Measurements from ENCODE around the gene SLC25A25. TPM values are rescaled to one million over a fixed set of nuclear protein-coding genes. Genes with fewer than 3 reads are reported as not detected.

The SLC25A25 gene
- total RNA-seq, 2 donors from 2014 or later: 30.1 to 33.9 TPM

DNA sequence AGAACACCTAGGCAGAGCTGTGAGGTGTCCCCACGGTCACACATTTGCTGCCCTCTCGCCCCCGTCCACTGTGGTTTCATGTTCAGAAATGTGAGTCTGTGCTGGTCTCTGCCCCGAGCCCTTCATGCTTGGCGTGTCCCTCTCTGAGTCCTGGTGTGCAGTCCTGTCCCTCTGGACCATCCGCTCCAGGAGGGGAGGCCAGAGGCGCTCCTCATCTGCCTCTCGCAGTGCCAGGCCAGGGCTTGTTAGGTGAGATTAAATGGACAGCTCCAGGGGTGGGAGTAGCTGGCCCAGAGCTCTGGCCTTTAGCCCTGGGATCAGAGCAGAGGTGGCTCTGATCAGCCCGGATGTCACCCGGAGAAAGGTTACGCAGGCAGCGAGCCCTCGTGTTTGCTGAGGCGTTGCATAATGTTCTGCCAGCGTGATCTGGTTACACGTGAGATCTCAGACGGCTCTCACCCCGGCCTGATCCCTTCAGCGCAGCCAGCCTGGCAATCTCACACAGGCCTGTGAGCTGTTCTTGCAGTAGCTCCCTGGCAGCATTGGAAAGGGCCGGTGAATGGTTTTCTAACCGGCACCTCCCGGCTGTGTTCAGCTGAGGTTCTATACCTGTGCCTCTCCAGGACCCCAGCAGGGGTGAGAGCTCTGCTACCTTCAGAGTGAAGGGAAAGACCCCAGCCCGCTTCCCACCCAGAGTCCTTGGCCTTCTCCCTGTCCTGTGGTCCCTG is 35.0 kb downstream of the SLC25A25 start:
- no peaks in the 10 kb centered on the region for H3K27me3 ChIP-seq (replicated peaks; ENCODE audit: insufficient read depth)
- ATAC-seq (ENCODE audit: insufficient number of reproducible peaks, low FRiP score, low read depth) (no peak), DNase-seq (ENCODE audit: low spot score) (no peak)
- peaks cover 58% of the 10 kb centered on the region for H3K36me3 ChIP-seq
- no peak overlapping the region for H3K4me3 ChIP-seq
- H3K27ac ChIP-seq: no peak overlapping the region
- no peaks in the 10 kb centered on the region for H3K9me3 ChIP-seq
- TF ChIP-seq, protein P1, sequence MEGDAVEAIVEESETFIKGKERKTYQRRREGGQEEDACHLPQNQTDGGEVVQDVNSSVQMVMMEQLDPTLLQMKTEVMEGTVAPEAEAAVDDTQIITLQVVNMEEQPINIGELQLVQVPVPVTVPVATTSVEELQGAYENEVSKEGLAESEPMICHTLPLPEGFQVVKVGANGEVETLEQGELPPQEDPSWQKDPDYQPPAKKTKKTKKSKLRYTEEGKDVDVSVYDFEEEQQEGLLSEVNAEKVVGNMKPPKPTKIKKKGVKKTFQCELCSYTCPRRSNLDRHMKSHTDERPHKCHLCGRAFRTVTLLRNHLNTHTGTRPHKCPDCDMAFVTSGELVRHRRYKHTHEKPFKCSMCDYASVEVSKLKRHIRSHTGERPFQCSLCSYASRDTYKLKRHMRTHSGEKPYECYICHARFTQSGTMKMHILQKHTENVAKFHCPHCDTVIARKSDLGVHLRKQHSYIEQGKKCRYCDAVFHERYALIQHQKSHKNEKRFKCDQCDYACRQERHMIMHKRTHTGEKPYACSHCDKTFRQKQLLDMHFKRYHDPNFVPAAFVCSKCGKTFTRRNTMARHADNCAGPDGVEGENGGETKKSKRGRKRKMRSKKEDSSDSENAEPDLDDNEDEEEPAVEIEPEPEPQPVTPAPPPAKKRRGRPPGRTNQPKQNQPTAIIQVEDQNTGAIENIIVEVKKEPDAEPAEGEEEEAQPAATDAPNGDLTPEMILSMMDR (IDR thresholded peaks at IDR 0.05): no peak
- H3K4me1 ChIP-seq (ENCODE audit: control insufficient read depth in 1 of 2, low read depth in 2 of 2): peaks cover 19 to 37% of the 10 kb centered on the region in 2 donors

DNA sequence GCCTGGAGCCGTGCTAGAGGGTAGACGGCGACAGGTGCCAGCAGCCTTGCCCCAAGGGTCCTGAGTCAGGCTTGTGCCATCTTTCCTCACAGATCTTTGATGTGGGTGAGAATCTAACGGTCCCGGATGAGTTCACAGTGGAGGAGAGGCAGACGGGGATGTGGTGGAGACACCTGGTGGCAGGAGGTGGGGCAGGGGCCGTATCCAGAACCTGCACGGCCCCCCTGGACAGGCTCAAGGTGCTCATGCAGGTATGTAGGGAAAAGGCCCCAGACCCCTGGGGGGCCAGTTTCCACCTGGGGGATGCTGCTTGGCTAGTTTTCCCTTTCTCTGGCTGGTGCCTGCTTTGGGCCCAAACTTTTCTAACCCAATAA is 35.5 kb downstream of the SLC25A25 start:
- DNase-seq (ENCODE audit: low spot score): no peak
- no peaks in the 10 kb centered on the region for H3K9me3 ChIP-seq

DNA sequence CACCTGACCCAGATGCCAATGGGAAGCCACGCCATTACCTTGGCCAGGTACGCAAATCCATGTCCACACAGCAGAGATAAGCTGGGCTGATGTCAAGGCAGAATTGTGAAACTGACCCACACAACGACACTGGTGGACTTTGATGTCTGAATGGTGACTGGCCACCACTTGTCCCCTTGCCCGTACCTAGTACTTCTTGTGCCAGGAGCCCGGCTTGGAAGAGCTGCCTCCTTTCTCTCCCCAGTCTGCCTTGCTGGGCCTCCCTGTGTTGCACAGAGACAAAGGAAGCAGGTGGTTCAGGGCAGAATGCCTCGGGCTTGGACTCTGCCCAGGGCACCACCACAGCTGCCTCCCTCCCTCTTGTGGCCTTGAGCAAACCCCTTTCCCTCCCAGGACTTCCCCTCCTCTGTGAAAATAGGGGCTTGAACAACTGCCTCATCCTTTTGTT is 36.2 kb downstream of the SLC25A25 start:
- H3K27me3 ChIP-seq (replicated peaks; ENCODE audit: insufficient read depth): no peaks in the 10 kb centered on the region
- TF ChIP-seq, protein P1 (IDR thresholded peaks at IDR 0.05): no peak
- peaks cover 17 to 30% of the 10 kb centered on the region in 2 donors for H3K4me1 ChIP-seq (ENCODE audit: control insufficient read depth in 1 of 2, low read depth in 2 of 2)
- H3K36me3 ChIP-seq: peaks cover 64% of the 10 kb centered on the region
- no peak overlapping the region for H3K4me3 ChIP-seq
- ATAC-seq (ENCODE audit: insufficient number of reproducible peaks, low FRiP score, low read depth): no peak
- no peak overlapping the region for H3K27ac ChIP-seq
- no peaks in the 10 kb centered on the region for H3K9me3 ChIP-seq
- no peak for DNase-seq (ENCODE audit: low spot score)

More for the DNA sequence above, 35.5 kb downstream of the SLC25A25 start:
- H3K27ac ChIP-seq: no peak overlapping the region
- TF ChIP-seq, protein P1 (IDR thresholded peaks at IDR 0.05): no peak
- H3K4me1 ChIP-seq (ENCODE audit: control insufficient read depth in 1 of 2, low read depth in 2 of 2): peaks cover 19 to 36% of the 10 kb centered on the region in 2 donors
- no peaks in the 10 kb centered on the region for H3K27me3 ChIP-seq (replicated peaks; ENCODE audit: insufficient read depth)
- no peak overlapping the region for H3K4me3 ChIP-seq
- H3K36me3 ChIP-seq: peaks cover 64% of the 10 kb centered on the region
- ATAC-seq (ENCODE audit: insufficient number of reproducible peaks, low FRiP score, low read depth): no peak

DNA sequence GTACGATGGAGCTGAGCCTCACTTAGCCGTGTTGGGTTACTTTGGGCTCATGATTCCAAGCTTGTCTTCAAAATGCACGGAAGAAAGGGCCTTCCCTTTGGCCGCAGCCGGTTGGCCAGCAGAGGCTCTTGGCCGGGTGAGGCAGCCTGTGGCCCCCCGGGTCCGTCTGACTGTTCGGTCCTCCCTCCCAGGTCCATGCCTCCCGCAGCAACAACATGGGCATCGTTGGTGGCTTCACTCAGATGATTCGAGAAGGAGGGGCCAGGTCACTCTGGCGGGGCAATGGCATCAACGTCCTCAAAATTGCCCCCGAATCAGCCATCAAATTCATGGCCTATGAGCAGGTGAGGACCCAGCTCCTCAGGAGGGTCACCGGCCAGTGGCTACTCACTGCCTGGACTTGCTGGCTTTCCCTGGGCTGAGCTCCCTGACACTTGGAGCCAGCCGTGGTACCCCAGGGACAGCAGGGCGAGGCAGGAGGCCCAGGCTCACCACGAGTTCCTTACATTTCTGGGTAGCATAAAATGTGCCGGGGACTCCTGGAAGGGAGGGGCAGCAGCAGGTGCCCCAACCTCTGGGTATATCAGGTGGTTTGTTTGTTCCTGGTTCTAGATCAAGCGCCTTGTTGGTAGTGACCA is 37.6 kb downstream of the SLC25A25 start:
- ATAC-seq (ENCODE audit: insufficient number of reproducible peaks, low FRiP score, low read depth) (no peak), DNase-seq (ENCODE audit: low spot score) (no peak)
- H3K27me3 ChIP-seq (replicated peaks; ENCODE audit: insufficient read depth): no peaks in the 10 kb centered on the region
- H3K4me3 ChIP-seq: no peak overlapping the region
- H3K27ac ChIP-seq: no peak overlapping the region
- peaks cover 2 to 15% of the 10 kb centered on the region in 2 donors for H3K4me1 ChIP-seq (ENCODE audit: control insufficient read depth in 1 of 2, low read depth in 2 of 2)
- TF ChIP-seq, protein P1 (IDR thresholded peaks at IDR 0.05): no peak
- peaks cover 64% of the 10 kb centered on the region for H3K36me3 ChIP-seq
- H3K9me3 ChIP-seq: no peaks in the 10 kb centered on the region

DNA sequence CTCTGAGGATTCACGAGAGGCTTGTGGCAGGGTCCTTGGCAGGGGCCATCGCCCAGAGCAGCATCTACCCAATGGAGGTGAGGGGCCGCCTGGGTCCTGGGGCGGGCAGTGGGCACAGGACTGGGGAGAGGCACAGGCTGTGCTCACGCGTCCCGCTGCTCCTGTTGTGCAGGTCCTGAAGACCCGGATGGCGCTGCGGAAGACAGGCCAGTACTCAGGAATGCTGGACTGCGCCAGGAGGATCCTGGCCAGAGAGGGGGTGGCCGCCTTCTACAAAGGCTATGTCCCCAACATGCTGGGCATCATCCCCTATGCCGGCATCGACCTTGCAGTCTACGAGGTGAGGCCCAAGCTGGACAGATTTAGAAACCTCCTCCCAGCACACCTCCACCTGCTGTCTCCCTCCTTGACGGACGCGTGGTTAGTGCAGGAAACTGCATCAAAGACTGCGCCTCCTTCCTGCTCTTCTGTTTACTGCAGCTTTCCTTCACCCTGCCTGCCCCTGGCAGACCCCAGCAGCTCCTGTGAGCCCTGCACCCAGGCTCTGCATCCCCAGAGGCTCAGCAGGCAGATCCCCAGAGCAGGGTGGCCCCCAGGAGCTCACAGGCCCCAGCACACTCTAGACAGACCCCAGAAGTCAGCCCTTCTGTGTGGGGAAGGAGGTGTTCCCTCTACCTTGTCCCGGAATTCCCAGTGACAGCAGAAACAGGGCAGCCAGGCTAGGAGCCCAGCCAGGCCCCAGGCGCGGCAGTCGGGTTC is 38.3 kb downstream of the SLC25A25 start:
- TF ChIP-seq, protein P1 (IDR thresholded peaks at IDR 0.05): no peak
- H3K27me3 ChIP-seq (replicated peaks; ENCODE audit: insufficient read depth): no peaks in the 10 kb centered on the region
- peaks cover 0 to 8% of the 10 kb centered on the region in 2 donors for H3K4me1 ChIP-seq (ENCODE audit: control insufficient read depth in 1 of 2, low read depth in 2 of 2)
- ATAC-seq (ENCODE audit: insufficient number of reproducible peaks, low FRiP score, low read depth): no peak
- no peak for DNase-seq (ENCODE audit: low spot score)
- peaks cover 64% of the 10 kb centered on the region for H3K36me3 ChIP-seq
- H3K9me3 ChIP-seq: no peaks in the 10 kb centered on the region
- no peak overlapping the region for H3K4me3 ChIP-seq
- H3K27ac ChIP-seq: no peak overlapping the region
